ENCODE data around the gene PHC3.

- TF ChIP-seq POLR2AphosphoS5 (IDR thresholded peaks at IDR 0.05; ENCODE audit: low read depth, low read length) (no peak), TAF1 (IDR thresholded peaks at IDR 0.05; ENCODE audit: borderline replicate concordance, low read depth, low read length) (no peak)
Observed at GRCh38 chr3:170207717-170208116, 26.2 kb upstream of the PHC3 start.

Data from GM12892 (cell line).